ENCODE data around the gene GRIK3. TPM values are rescaled to one million over a fixed set of nuclear protein-coding genes. Genes with fewer than 3 reads are reported as not detected.

The GRIK3 gene
- total and polyA plus RNA-seq, 3 donors from 2014 or later, result 0.99 to 6.3 (median 3.1) TPM

- 79 to 93% methylated on average over 6 of the region's 6 CpGs for WGBS, 2 donors
- H3K27ac ChIP-seq, result no peak overlapping the region
- H3K4me1 ChIP-seq, result no peaks in the 10 kb centered on the region
- no peak for DNase-seq
- no peaks in the 10 kb centered on the region for H3K9me3 ChIP-seq
- H3K27me3 ChIP-seq, result no peaks in the 10 kb centered on the region
- TF ChIP-seq POLR2A (IDR thresholded peaks at IDR 0.05) (no peak), CTCF (IDR thresholded peaks at IDR 0.05) (no peak)
- no peaks in the 10 kb centered on the region for H3K36me3 ChIP-seq (ENCODE audit: low read depth, missing control alignments)
- intact Hi-C loops (cut with DNase I; ENCODE audit: low total_unique reads), result no loop called here
- no peak overlapping the region for H3K4me3 ChIP-seq
Measured at GRCh38 chr1:36874271-36875060, 159.8 kb downstream of the GRIK3 start.

GRCh38 chr1:36872858-36873257 is 161.5 kb downstream of the GRIK3 start:
- 85 to 86% methylated on average over 3 of the region's 3 CpGs for WGBS, 2 donors
- Histone ChIP-seq H3K9me3 (no peaks in the 10 kb centered on the region), H3K4me1 (no peaks in the 10 kb centered on the region), H3K4me3 (no peak overlapping the region), H3K27me3 (no peaks in the 10 kb centered on the region), H3K27ac (no peak overlapping the region), H3K36me3 (ENCODE audit: low read depth, missing control alignments) (no peaks in the 10 kb centered on the region)
- no peak for DNase-seq
- TF ChIP-seq CTCF (IDR thresholded peaks at IDR 0.05) (no peak), POLR2A (IDR thresholded peaks at IDR 0.05) (no peak)
- intact Hi-C loops (cut with DNase I; ENCODE audit: low total_unique reads), result no loop called here

GRCh38 chr1:36872126-36872754 is 162.1 kb downstream of the GRIK3 start:
- H3K4me3 ChIP-seq, result no peak overlapping the region
- no peaks in the 10 kb centered on the region for H3K9me3 ChIP-seq
- 89 to 93% methylated on average over 19 to 22 of the region's 22 CpGs for WGBS, 2 donors
- no peaks in the 10 kb centered on the region for H3K4me1 ChIP-seq
- no peak for DNase-seq
- no peak overlapping the region for H3K27ac ChIP-seq
- H3K27me3 ChIP-seq, result no peaks in the 10 kb centered on the region
- H3K36me3 ChIP-seq (ENCODE audit: low read depth, missing control alignments), result no peaks in the 10 kb centered on the region
- intact Hi-C loops (cut with DNase I; ENCODE audit: low total_unique reads), result no loop called here
- TF ChIP-seq CTCF (IDR thresholded peaks at IDR 0.05) (no peak), POLR2A (IDR thresholded peaks at IDR 0.05) (no peak)

- no peak for DNase-seq
- no peaks in the 10 kb centered on the region for H3K27me3 ChIP-seq
- H3K4me1 ChIP-seq, result no peaks in the 10 kb centered on the region
- TF ChIP-seq CTCF (IDR thresholded peaks at IDR 0.05), result no peak
- TF ChIP-seq POLR2A (IDR thresholded peaks at IDR 0.05), result no peak
- H3K27ac ChIP-seq, result no peak overlapping the region
- H3K9me3 ChIP-seq, result no peaks in the 10 kb centered on the region
- WGBS, 2 donors, result 79 to 82% methylated on average over 13 to 21 of the region's 21 CpGs
- intact Hi-C loops (cut with DNase I; ENCODE audit: low total_unique reads), result no loop called here
- H3K36me3 ChIP-seq (ENCODE audit: low read depth, missing control alignments), result no peaks in the 10 kb centered on the region
- H3K4me3 ChIP-seq, result no peak overlapping the region
Measured at GRCh38 chr1:36871146-36871971, 163.0 kb downstream of the GRIK3 start.
